Activated T-helper 2 cell treated with anti-CD3 and anti-CD28 coated beads, Interferon-gamma antibody, Interleukin-2, Interleukin-4, amounts not matched to agents 10 μg/mL and 5 μg/mL and 100 μg/mL, durations not matched to agents 14 hours and 24 hours and 36 hours (primary cell): ENCODE data around the gene DENND2A. TPM values are rescaled to one million over a fixed set of nuclear protein-coding genes. Genes with fewer than 3 reads are reported as not detected.

ENCODE experiments used
- DNase-seq: peaks from one replicate; pipeline ENCODE4 v3.0.0; 2021; ENCODE audit warnings: low spot score
- H3K27ac Mint-ChIP-seq: one replicate; pipeline ENCODE4 v1.8.0; 2021; ENCODE audit warnings: mixed read lengths
- H3K27me3 Mint-ChIP-seq: one replicate; pipeline ENCODE4 v1.8.0; 2021; ENCODE audit warnings: low read depth, mixed read lengths
- H3K36me3 Mint-ChIP-seq: one replicate; pipeline ENCODE4 v1.8.0; 2021; ENCODE audit warnings: low read depth, mixed read lengths
- H3K4me1 Mint-ChIP-seq: one replicate; pipeline ENCODE4 v1.8.0; 2021; ENCODE audit warnings: low read depth, mixed read lengths
- H3K4me3 Mint-ChIP-seq: one replicate; pipeline ENCODE4 v1.8.0; 2021; ENCODE audit warnings: low read depth, mild to moderate bottlenecking, moderate library complexity, mixed read lengths
- H3K9me3 Mint-ChIP-seq: one replicate; pipeline ENCODE4 v1.8.0; 2021; ENCODE audit warnings: mixed read lengths
- intact Hi-C: fragments of 100-400 bp; cut with micrococcal nuclease; formaldehyde crosslinking; loops from one replicate; pipeline ENCODE4 v1.15.1; 2023
- total RNA-seq: library from RNA; stranded (reverse); gene quantifications from 2 replicates; pipeline ENCODE4 v1.2.3, GENCODE V29; 2022

The DENND2A gene
- total RNA-seq, 1 donor from 2014 or later: not detected

- DNase-seq: no peak
- no peak overlapping the region for H3K4me3 Mint-ChIP-seq
- peaks cover 3% of the 10 kb centered on the region for H3K4me1 Mint-ChIP-seq
- intact Hi-C loops: no loop called here
- H3K27me3 Mint-ChIP-seq: no peaks in the 10 kb centered on the region
- H3K27ac Mint-ChIP-seq: no peak overlapping the region
- H3K9me3 Mint-ChIP-seq: no peaks in the 10 kb centered on the region
- no peaks in the 10 kb centered on the region for H3K36me3 Mint-ChIP-seq
Measured at GRCh38 chr7:140618306-140618705, 22.3 kb downstream of the DENND2A start.

DNA sequence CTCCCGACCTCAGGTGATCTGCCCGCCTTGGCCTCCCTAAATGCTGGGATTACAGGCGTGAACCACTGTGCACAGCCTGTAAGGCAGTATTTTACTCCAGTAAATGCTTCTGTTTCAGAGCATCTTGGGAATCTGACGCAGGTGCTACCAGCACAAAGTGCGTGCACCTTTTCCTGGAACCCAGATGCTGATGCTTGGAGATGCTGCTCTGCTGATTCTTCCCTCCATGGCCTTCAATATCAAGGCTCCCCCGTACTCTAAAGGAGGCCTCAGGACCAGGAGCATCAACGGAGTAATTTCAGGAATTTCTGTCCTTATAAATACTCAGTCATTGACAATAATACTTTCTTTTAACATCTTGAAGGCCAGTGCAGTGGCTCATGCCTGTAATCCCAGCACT lies 23.5 kb downstream of the DENND2A start:
- no peak for DNase-seq
- intact Hi-C loops: no loop called here
- no peak overlapping the region for H3K4me3 Mint-ChIP-seq
- peaks cover 3% of the 10 kb centered on the region for H3K4me1 Mint-ChIP-seq
- no peaks in the 10 kb centered on the region for H3K27me3 Mint-ChIP-seq
- H3K9me3 Mint-ChIP-seq: no peaks in the 10 kb centered on the region
- no peak overlapping the region for H3K27ac Mint-ChIP-seq
- no peaks in the 10 kb centered on the region for H3K36me3 Mint-ChIP-seq

DNA sequence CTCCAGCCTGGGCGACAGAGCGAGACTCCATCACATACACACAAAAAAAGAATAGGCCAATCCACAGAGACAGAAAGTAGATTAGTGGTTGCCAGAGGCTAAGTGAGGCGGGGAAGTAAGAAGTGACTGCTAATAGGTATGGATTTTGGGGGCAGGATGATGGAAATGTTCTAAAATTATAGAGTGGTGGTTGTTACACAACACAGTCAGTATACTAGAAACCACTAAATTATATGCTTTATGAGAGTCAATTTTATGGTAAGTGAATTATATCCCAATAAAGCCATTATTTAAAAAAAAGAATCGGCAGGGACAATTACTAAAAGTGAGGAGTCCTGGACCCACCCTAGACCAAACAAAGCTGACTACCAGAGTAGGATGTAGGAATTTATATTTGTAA lies 24.3 kb downstream of the DENND2A start:
- intact Hi-C loops: no loop called here
- no peak for DNase-seq

DNA sequence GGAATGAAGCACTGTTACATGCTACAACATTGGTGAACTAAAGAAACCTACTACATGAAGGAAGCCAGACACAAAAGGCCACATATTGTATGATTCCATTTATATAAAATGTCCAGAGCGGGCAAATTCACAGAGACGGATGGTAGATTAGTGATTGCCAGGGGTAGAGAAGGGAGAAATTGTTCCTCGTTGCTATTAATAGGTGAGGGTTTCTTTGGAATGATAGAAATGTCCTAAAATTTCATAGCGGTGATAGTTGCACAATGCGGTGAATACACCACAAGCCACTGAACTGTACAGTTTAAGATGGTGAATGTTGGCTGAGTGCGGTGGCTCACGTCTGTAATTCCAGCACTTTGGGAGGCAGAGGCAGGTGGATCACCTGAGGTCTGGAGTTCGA lies 29.0 kb downstream of the DENND2A start:
- Mint-ChIP-seq H3K9me3 (no peaks in the 10 kb centered on the region), H3K27me3 (peaks cover 3% of the 10 kb centered on the region), H3K27ac (no peak overlapping the region), H3K4me3 (no peak overlapping the region), H3K36me3 (no peaks in the 10 kb centered on the region), H3K4me1 (no peaks in the 10 kb centered on the region)
- intact Hi-C loops: no loop called here
- no peak for DNase-seq

More for the DNA sequence above, 24.3 kb downstream of the DENND2A start:
- no peak overlapping the region for H3K4me3 Mint-ChIP-seq
- H3K27ac Mint-ChIP-seq: no peak overlapping the region
- peaks cover 3% of the 10 kb centered on the region for H3K27me3 Mint-ChIP-seq
- H3K36me3 Mint-ChIP-seq: no peaks in the 10 kb centered on the region
- H3K4me1 Mint-ChIP-seq: no peaks in the 10 kb centered on the region
- no peaks in the 10 kb centered on the region for H3K9me3 Mint-ChIP-seq

DNA sequence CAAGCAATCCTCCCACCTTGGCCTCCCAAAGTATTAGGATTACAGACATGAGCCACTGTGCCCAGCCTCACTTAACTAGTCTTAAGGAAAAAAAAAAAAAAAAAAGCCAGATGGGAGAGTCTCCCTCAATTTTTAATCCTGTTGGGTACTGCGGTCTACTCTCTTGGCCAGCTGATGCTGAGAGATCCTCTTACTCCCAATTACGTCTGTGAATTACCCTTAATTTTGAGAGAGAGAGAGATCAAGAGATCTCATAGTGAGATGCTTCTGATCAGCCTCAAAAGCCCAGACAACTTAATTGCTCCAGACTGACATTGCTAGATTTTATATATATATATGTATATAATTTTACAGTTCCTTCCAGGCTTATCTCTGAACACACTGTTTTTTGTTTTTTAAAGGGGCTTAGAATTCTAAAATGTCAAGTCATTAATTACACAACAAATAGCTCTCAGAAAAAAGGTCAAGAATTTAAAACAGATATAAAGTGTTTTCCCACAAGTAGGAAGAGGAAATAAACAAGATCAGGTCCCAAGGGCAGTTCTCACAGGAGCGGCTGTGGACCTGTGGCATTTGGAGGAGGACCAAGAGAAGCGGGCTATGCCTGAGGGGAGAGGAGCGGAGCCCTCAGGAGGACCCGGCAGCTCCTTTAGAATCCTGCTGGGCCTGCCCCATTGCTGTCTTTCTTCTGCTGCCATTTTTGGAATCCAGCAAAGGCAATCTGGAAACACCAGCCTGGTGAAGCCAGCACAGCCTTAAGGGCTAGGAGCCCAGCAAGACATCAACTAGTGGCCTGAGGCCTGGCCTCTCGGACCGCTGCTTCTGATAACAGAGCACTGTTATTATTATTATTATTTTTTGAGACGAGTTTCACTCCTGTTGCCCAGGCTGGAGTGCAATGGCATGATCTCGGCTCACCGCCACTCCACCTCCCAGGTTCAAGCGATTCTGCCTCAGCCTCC lies 30.1 kb downstream of the DENND2A start:
- Mint-ChIP-seq H3K36me3 (no peaks in the 10 kb centered on the region), H3K27ac (no peak overlapping the region), H3K4me3 (no peak overlapping the region), H3K4me1 (no peaks in the 10 kb centered on the region), H3K27me3 (peaks cover 3% of the 10 kb centered on the region), H3K9me3 (no peaks in the 10 kb centered on the region)
- intact Hi-C loops: no loop called here
- no peak for DNase-seq

- intact Hi-C loops: no loop called here
- Mint-ChIP-seq H3K9me3 (no peaks in the 10 kb centered on the region), H3K27ac (no peak overlapping the region), H3K36me3 (no peaks in the 10 kb centered on the region), H3K4me3 (no peak overlapping the region), H3K27me3 (peaks cover 3% of the 10 kb centered on the region), H3K4me1 (no peaks in the 10 kb centered on the region)
- no peak for DNase-seq
Measured at GRCh38 chr7:140609646-140610045, 31.0 kb downstream of the DENND2A start.

- DNase-seq: no peak
- Mint-ChIP-seq H3K27me3 (peaks cover 3% of the 10 kb centered on the region), H3K27ac (no peak overlapping the region), H3K36me3 (no peaks in the 10 kb centered on the region), H3K9me3 (no peaks in the 10 kb centered on the region), H3K4me1 (no peaks in the 10 kb centered on the region), H3K4me3 (no peak overlapping the region)
- intact Hi-C loops: no loop called here
Measured at GRCh38 chr7:140607441-140607989, 33.1 kb downstream of the DENND2A start.

DNA sequence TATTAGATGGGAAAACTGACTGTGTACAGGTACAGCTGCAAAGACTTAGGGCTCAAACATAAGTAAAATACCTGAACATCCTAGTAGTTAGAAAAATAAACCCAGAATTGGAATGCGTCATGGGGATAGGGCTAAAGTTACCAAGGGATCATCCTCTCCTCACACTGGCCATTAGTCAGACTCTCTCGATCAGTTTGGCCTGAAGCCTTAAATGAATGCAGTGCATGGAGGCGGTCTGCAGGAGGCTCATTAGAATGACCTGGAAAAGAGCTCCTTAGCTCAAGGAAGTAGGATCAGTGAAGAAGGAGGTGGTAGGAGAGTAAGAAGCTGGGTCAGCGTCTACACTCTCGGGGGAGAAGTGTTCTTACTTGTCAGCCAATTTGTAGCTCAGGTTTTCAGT lies 35.3 kb downstream of the DENND2A start:
- H3K36me3 Mint-ChIP-seq: no peaks in the 10 kb centered on the region
- H3K27ac Mint-ChIP-seq: no peak overlapping the region
- no peaks in the 10 kb centered on the region for H3K4me1 Mint-ChIP-seq
- no peak for DNase-seq
- H3K4me3 Mint-ChIP-seq: no peak overlapping the region
- no peaks in the 10 kb centered on the region for H3K9me3 Mint-ChIP-seq
- intact Hi-C loops: no loop called here
- peaks cover 2% of the 10 kb centered on the region for H3K27me3 Mint-ChIP-seq

DNA sequence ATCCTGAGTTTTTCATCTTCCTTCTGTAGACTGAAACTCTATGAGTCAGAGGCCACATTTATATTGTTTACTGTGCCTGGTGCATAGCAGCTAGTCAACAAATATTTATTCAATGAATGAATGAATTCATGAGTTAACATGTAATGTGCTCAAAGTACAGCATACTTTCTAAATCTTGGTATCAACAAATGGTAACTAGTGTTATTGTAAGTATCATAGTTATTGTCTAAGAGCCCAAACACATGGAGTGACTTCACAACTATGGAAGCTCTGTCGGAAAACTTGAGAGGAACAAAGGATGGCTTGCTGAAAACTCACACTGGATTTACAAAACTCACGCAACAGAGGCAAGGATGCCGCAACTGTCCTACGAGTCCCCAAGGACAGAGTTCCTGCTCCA lies 35.9 kb downstream of the DENND2A start:
- Mint-ChIP-seq H3K4me3 (no peak overlapping the region), H3K27ac (no peak overlapping the region), H3K36me3 (no peaks in the 10 kb centered on the region), H3K27me3 (peaks cover 8% of the 10 kb centered on the region), H3K4me1 (no peaks in the 10 kb centered on the region), H3K9me3 (no peaks in the 10 kb centered on the region)
- intact Hi-C loops: no loop called here
- DNase-seq: no peak

GRCh38 chr7:140604076-140604475 lies 36.5 kb downstream of the DENND2A start:
- H3K36me3 Mint-ChIP-seq: no peaks in the 10 kb centered on the region
- H3K4me3 Mint-ChIP-seq: no peak overlapping the region
- no peaks in the 10 kb centered on the region for H3K9me3 Mint-ChIP-seq

DNA sequence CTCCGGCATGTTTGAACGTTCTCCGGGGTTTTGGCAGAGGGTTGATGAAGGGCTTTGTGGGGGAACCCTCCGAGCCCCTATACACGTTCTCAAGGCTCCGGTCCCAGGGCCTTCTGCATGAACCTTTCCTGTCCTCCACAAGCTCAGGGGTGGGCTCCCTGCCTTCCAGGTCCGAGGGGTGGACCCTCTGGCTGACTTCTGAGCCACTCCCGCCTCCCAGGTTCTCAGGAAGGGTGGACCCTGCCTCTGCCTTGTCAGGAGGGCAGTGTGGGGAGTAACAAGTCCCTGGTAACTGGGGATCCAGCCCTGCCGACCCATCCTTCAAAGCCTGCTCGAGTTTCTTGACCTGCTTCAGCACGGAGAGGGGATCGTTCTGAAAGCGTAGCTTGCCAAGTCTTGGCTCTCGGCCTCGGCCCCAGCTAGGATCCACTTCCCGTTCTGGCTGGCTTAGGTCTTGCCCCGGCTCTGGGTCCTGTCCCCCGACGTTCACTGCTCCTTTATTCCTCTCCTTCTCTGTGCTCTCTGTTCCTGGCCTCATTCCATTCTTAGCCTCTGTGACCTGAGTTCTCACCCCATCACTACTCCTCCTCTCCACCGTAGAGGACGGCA lies 38.9 kb downstream of the DENND2A start:
- no peaks in the 10 kb centered on the region for H3K4me1 Mint-ChIP-seq
- no peak overlapping the region for H3K4me3 Mint-ChIP-seq
- intact Hi-C loops: no loop called here
- no peak overlapping the region for H3K27ac Mint-ChIP-seq
- no peak for DNase-seq
- no peaks in the 10 kb centered on the region for H3K9me3 Mint-ChIP-seq
- H3K36me3 Mint-ChIP-seq: no peaks in the 10 kb centered on the region
- H3K27me3 Mint-ChIP-seq: peaks cover 17% of the 10 kb centered on the region

More at GRCh38 chr7:140604076-140604475, 36.5 kb downstream of the DENND2A start:
- Mint-ChIP-seq H3K27me3 (peaks cover 8% of the 10 kb centered on the region), H3K27ac (no peak overlapping the region), H3K4me1 (no peaks in the 10 kb centered on the region)
- DNase-seq: no peak
- intact Hi-C loops: no loop called here

- Mint-ChIP-seq H3K4me3 (no peak overlapping the region), H3K27me3 (peaks cover 18% of the 10 kb centered on the region), H3K9me3 (no peaks in the 10 kb centered on the region), H3K27ac (no peak overlapping the region), H3K36me3 (no peaks in the 10 kb centered on the region), H3K4me1 (no peaks in the 10 kb centered on the region)
- intact Hi-C loops: no loop called here
- no peak for DNase-seq
Measured at GRCh38 chr7:140600341-140600740, 40.3 kb downstream of the DENND2A start.

GRCh38 chr7:140597428-140597949 lies 43.1 kb downstream of the DENND2A start:
- intact Hi-C loops: no loop called here
- Mint-ChIP-seq H3K4me1 (peaks cover 4% of the 10 kb centered on the region), H3K4me3 (no peak overlapping the region), H3K36me3 (no peaks in the 10 kb centered on the region), H3K27ac (no peak overlapping the region), H3K9me3 (no peaks in the 10 kb centered on the region), H3K27me3 (peaks cover 28% of the 10 kb centered on the region)
- no peak for DNase-seq
